GM12873 (cell line): Measurements from ENCODE around the gene SLC66A2.

Experiments used
- TF ChIP-seq, protein P1 (sequence below): IDR thresholded peaks from 2 replicates; pipeline ENCODE4 v1.5.1; 2012; ENCODE audit warnings: low read depth, mild to moderate bottlenecking, moderate library complexity, low read length, control low read depth; ENCODE audit not compliant: insufficient read depth; ENCODE audit errors: missing control alignments

Gene SLC66A2

GRCh38 chr18:79986726-79987125 lies 35.3 kb upstream of the SLC66A2 start:
- TF ChIP-seq, protein P1, sequence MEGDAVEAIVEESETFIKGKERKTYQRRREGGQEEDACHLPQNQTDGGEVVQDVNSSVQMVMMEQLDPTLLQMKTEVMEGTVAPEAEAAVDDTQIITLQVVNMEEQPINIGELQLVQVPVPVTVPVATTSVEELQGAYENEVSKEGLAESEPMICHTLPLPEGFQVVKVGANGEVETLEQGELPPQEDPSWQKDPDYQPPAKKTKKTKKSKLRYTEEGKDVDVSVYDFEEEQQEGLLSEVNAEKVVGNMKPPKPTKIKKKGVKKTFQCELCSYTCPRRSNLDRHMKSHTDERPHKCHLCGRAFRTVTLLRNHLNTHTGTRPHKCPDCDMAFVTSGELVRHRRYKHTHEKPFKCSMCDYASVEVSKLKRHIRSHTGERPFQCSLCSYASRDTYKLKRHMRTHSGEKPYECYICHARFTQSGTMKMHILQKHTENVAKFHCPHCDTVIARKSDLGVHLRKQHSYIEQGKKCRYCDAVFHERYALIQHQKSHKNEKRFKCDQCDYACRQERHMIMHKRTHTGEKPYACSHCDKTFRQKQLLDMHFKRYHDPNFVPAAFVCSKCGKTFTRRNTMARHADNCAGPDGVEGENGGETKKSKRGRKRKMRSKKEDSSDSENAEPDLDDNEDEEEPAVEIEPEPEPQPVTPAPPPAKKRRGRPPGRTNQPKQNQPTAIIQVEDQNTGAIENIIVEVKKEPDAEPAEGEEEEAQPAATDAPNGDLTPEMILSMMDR: no peak

- TF ChIP-seq, protein P1: no peak
These were observed 33.7 kb upstream of the SLC66A2 start for GRCh38 chr18:79985172-79985571.

DNA sequence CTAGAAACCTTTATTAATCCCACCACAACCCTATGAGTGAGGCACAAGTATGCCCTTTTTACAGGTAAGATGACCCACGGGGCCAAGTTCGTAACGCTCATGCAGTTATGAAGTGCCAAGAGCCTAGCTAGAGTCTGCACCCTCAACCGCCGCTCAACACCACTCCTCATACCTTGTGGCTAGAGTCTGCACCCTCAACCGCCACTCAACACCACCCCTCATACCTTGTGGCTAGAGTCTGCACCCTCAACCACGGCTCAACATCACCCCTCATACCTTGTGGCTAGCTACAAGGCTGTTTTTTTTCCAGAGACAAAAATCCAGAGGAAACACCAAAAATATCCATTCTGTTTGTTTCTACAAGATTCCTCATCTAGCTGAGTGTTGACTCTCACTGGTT lies 32.3 kb upstream of the SLC66A2 start:
- TF ChIP-seq, protein P1: no peak

- TF ChIP-seq, protein P1: no peak
These were observed 31.8 kb upstream of the SLC66A2 start for GRCh38 chr18:79983253-79983652.

- TF ChIP-seq, protein P1: no peak
These were observed 31.3 kb upstream of the SLC66A2 start for GRCh38 chr18:79982736-79983135.

- TF ChIP-seq, protein P1: no peak
These were observed 29.1 kb upstream of the SLC66A2 start for GRCh38 chr18:79980585-79980984.

- TF ChIP-seq, protein P1: no peak
These were observed 28.4 kb upstream of the SLC66A2 start for GRCh38 chr18:79979843-79980242.
